HG02840 (cell line): Measurements from ENCODE around the gene HOXC13.

Source experiments
- ATAC-seq: cut with Tn5 transposase; IDR thresholded peaks from one replicate; pipeline ENCODE4 v1.9.1; 2021; ENCODE audit warnings: mild to moderate bottlenecking, moderate library complexity, moderate number of reproducible peaks; ENCODE audit not compliant: unreplicated experiment, low FRiP score

HOXC13 gene, protein sequence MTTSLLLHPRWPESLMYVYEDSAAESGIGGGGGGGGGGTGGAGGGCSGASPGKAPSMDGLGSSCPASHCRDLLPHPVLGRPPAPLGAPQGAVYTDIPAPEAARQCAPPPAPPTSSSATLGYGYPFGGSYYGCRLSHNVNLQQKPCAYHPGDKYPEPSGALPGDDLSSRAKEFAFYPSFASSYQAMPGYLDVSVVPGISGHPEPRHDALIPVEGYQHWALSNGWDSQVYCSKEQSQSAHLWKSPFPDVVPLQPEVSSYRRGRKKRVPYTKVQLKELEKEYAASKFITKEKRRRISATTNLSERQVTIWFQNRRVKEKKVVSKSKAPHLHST

DNA sequence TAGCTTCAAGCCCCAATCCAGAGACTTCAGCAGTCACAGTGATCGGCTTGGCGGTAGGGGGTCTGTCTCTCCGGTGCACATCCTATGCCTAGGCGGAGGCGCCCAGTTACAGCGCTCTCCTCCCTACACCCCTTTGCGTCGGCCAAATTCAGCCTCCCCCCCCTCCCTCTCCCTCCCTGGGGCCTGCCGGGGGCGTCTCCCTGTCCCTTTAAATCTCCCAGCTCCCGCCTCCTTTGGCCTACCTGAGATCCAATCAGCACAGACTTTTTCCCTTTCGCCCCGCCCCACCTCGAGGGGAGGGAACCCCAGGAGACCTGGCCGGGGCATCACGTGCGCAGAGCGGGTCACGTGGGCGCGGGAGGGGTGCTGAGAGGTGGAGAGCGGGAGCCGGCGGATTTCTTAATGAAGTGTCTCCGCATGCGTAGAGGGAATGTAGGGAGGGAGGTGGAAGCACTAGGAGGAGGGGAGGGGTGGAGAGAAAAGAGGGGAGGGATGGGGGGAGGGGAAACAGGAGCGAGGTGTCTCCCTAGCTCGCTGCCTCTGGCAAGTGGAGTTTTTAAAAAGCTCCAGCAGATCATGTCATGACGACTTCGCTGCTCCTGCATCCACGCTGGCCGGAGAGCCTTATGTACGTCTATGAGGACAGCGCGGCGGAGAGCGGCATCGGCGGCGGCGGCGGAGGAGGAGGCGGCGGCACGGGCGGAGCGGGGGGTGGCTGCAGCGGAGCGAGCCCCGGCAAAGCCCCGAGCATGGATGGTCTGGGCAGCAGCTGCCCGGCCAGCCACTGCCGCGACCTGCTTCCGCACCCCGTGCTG is at the start of gene HOXC13:
TSS of gene HOXC13 (plus strand) at position 506 of the 815 bp plus-strand sequence. CDS start at position 582, 76 bp downstream.
- no peak for ATAC-seq

- ATAC-seq: no peak
Observed at GRCh38 chr12:53890081-53890480, 48.5 kb upstream of the HOXC13 start.

GRCh38 chr12:53892762-53893395 is 45.8 kb upstream of the HOXC13 start:
- ATAC-seq: no peak

DNA sequence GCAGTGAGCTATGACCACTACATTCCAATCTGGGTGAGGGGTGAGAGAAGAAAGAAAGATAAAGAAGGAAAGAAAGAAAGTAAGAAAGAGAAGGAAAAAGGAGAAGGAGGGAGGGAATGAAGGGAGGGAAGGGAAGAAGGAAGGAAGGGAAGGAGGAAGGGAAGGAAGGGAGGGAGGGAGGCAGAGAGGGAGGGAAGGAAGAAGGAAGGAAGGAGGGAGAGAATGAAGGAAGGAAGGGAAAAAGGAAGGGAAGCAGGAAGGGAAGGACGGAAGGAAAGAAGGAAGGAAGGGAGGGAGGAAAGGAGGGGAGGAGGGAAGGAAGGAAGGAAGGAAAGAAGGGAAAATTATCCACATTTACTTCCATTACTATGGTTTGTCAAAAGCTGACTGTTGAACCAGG is 39.4 kb upstream of the HOXC13 start:
- ATAC-seq: no peak

- ATAC-seq: no peak
Observed at GRCh38 chr12:53907103-53907502, 31.5 kb upstream of the HOXC13 start.

- no peak for ATAC-seq
Observed at GRCh38 chr12:53916788-53917655, 21.6 kb upstream of the HOXC13 start.

- no peak for ATAC-seq
Observed at GRCh38 chr12:53924521-53925405, 13.9 kb upstream of the HOXC13 start.

DNA sequence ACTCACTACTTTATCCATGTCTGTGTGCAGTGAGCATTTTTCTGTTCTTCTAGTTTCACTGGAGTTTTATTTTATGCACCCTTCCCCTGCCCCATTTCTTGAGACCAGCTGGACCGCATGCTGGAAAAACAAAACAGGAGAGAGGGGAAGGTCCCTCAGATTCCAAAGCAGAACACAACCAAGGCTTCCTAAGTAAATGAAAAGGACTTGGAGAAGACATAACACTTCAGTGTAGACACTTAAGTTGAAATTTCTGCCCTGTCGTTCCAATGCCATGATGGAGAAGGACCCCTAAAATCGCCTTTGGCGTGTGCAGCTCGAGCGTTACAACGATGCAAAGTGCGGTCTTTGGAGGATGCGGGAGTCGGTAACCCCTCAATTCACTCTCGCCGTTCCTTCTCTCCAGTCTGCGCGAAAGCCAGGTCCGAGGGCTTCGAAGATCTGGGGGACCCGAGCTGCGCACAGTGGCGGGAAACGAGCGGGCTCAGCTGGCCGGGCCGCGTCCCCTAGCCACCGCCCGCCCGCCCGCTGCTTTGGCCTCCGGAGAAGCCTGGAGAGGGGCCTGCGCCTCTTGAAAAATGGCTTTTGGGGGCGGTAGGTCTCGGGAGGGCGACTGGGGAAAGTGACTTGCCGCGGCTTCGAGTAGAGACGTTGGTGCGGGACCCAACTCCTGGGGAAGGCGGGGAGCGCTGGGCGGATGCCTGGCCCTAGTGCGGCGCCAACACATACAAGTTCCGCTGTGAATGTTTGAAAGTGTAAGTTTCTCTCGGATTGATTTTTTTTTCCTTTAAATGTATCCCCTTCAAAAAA is 11.2 kb upstream of the HOXC13 start:
- ATAC-seq: no peak

- no peak for ATAC-seq
Observed at GRCh38 chr12:53928054-53928835, 10.4 kb upstream of the HOXC13 start.

DNA sequence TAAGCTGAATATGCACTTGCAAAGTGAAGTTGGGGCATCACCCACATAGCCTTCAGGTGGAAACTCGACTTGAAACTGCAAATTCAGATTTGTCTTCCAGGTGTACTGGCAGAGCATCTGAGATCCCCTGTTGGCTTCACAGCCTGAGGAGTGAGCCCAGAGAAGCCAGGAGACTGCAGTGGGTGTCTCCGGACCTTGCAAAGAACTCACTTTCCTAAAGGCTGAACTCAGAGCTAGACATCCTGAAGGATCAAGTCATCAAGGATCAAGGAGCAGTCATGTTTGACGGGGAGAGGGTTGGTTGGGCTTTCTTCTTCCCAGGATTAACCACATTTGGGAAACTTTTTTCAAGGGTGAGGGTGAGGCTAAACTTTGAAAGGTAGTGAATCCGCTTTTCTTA is 9.1 kb upstream of the HOXC13 start:
- no peak for ATAC-seq

- no peak for ATAC-seq
Observed at GRCh38 chr12:53930591-53931255, 7.9 kb upstream of the HOXC13 start.

GRCh38 chr12:53931844-53932581 is 6.6 kb upstream of the HOXC13 start:
- ATAC-seq: no peak

- ATAC-seq: no peak
Observed at GRCh38 chr12:53932915-53933314, 5.7 kb upstream of the HOXC13 start.

DNA sequence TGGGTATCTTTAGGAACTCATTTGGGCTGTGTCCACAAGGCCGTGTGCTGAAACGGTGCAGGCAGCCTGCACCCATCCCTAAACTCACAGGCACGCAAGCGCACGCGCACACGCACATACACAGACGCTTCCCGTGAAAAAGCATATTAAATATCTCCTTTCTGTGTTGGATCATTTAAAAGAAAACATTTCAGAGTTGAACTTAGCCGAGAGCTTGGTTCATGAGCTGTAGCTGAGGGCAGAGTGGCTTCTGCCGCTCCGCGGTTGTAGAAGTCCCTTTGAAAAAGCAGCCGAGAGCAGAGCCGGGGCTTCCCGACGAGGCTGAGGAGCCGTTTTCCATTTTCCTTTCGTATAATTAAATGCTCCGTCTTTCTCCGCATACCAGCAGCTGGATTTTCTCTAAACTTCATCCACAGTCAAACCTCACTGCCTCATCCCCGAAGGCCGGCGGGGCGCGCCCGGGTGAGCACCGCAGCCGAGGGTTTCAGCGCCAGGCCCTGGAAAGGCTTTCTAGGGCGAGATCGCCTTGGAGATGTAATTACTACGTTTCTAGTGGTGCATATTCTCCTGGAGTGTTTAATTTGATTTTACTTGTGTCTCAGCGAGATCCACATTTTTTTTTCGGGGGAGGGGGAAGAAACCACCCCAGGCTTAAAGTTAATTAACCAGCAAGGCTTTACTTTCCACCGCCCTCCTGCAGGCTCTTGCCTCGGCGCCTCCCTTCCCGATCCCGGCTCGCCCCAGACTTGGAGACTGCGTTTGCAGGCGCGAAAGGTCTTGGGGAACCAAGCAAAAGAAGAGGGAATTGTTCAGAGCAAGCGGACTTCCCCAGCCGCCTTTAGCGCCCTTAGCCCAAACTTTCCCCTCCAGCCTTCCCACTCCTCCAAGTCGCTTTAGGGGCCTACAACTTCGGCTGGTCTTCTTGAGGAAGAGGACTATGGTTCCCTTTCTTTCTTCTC is 3.0 kb upstream of the HOXC13 start:
- ATAC-seq: no peak

- no peak for ATAC-seq
Observed at GRCh38 chr12:53937099-53937498, 1.5 kb upstream of the HOXC13 start.
